ENCODE data around the gene ST3GAL3. TPM values are rescaled to one million over a fixed set of nuclear protein-coding genes. Genes with fewer than 3 reads are reported as not detected.

Gene ST3GAL3
- polyA plus RNA-seq, 1 donor (not counting 4 experiments of a cell fraction or from before 2014, with no cell fraction given): 10.0 TPM

GRCh38 chr1:43770111-43770510, 62.8 kb downstream of the ST3GAL3 start:
- H3K79me2 ChIP-seq (ENCODE audit: control insufficient read depth, insufficient read depth, low read length): no peaks in the 10 kb centered on the region
- no peaks in the 10 kb centered on the region for H3K9me3 ChIP-seq (ENCODE audit: control insufficient read depth, low read depth, low read length)
- dilution Hi-C loops (cut with MboI; ENCODE audit: extremely low pct_ligation_motif_present, low sequenced_read_pairs): no loop called here
- no peaks in the 10 kb centered on the region for H3K27me3 ChIP-seq (ENCODE audit: control insufficient read depth, extremely low read depth, insufficient read depth, low read length)
- FAIRE-seq (no peak), DNase-seq (ENCODE audit: low read depth, low spot score) (no peak)
- TF ChIP-seq EZH2 (IDR thresholded peaks at IDR 0.05; ENCODE audit: low read length): no peak
- TF ChIP-seq, protein P1, sequence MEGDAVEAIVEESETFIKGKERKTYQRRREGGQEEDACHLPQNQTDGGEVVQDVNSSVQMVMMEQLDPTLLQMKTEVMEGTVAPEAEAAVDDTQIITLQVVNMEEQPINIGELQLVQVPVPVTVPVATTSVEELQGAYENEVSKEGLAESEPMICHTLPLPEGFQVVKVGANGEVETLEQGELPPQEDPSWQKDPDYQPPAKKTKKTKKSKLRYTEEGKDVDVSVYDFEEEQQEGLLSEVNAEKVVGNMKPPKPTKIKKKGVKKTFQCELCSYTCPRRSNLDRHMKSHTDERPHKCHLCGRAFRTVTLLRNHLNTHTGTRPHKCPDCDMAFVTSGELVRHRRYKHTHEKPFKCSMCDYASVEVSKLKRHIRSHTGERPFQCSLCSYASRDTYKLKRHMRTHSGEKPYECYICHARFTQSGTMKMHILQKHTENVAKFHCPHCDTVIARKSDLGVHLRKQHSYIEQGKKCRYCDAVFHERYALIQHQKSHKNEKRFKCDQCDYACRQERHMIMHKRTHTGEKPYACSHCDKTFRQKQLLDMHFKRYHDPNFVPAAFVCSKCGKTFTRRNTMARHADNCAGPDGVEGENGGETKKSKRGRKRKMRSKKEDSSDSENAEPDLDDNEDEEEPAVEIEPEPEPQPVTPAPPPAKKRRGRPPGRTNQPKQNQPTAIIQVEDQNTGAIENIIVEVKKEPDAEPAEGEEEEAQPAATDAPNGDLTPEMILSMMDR (optimal IDR thresholded peaks at IDR 0.05 in 1 of 3, IDR thresholded peaks at IDR 0.05 in 1 of 3, conservative IDR thresholded peaks at IDR 0.05 in 1 of 3; ENCODE audit: extremely low read depth in 1 of 3, insufficient read depth in 2 of 3, low read length in 3 of 3): no peak
- no peak overlapping the region for H2AFZ ChIP-seq (ENCODE audit: control insufficient read depth, low read length)
- no peaks in the 10 kb centered on the region for H3K36me3 ChIP-seq (ENCODE audit: control insufficient read depth in 2 of 2, extremely low read depth in 1 of 2, insufficient read depth in 2 of 2, low read length in 2 of 2)
- no peak overlapping the region for H3K27ac ChIP-seq (ENCODE audit: control insufficient read depth, insufficient read depth, low read length)
- peaks cover 47% of the 10 kb centered on the region for H3K4me1 ChIP-seq (ENCODE audit: control insufficient read depth, extremely low read depth, insufficient read depth, low read length)
- no peaks in the 10 kb centered on the region for H3K9me1 ChIP-seq (ENCODE audit: control insufficient read depth, extremely low read depth, insufficient read depth, low read length)
- no peak overlapping the region for H3K9ac ChIP-seq (ENCODE audit: control insufficient read depth, extremely low read depth, insufficient read depth, low read length)
- no peak overlapping the region for H3K4me2 ChIP-seq (ENCODE audit: control insufficient read depth, extremely low read depth, insufficient read depth, low read depth, low read length)
- H3K4me3 ChIP-seq (ENCODE audit: control insufficient read depth in 2 of 3, extremely low read depth in 1 of 3, insufficient read depth in 2 of 3, low read depth in 1 of 3, low read length in 3 of 3): no peak overlapping the region
- H4K20me1 ChIP-seq (ENCODE audit: control insufficient read depth, extremely low read depth, insufficient read depth, low read length): no peaks in the 10 kb centered on the region

DNA sequence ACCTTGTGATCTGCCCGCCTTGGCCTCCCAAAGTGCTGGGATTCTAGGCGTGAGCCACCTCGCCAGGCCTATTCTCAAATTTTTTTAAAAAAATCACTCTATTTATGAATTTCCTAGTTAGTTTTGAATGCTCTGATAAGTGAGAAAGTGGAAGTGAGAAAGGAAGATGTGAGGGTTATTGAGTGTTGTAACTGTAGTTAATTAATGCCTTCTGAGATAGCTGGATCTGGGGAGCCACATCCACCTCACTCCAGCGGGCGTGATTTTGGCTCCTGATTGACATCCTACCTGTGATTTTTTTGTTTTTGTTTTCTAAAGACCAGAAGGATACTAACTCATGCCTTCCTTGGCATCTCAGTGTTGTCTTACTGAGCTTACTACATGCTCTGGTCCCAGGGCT, 65.6 kb downstream of the ST3GAL3 start:
- DNase-seq (ENCODE audit: low read depth, low spot score): no peak
- H3K36me3 ChIP-seq (ENCODE audit: control insufficient read depth in 2 of 2, extremely low read depth in 1 of 2, insufficient read depth in 2 of 2, low read length in 2 of 2): no peaks in the 10 kb centered on the region
- no peaks in the 10 kb centered on the region for H3K9me3 ChIP-seq (ENCODE audit: control insufficient read depth, low read depth, low read length)
- TF ChIP-seq EZH2 (IDR thresholded peaks at IDR 0.05; ENCODE audit: low read length): no peak
- FAIRE-seq: no peak
- no peak overlapping the region for H3K4me3 ChIP-seq (ENCODE audit: control insufficient read depth in 2 of 3, extremely low read depth in 1 of 3, insufficient read depth in 2 of 3, low read depth in 1 of 3, low read length in 3 of 3)
- no peak overlapping the region for H3K4me2 ChIP-seq (ENCODE audit: control insufficient read depth, extremely low read depth, insufficient read depth, low read depth, low read length)
- H3K27ac ChIP-seq (ENCODE audit: control insufficient read depth, insufficient read depth, low read length): no peak overlapping the region
- no peak overlapping the region for H3K9ac ChIP-seq (ENCODE audit: control insufficient read depth, extremely low read depth, insufficient read depth, low read length)
- dilution Hi-C loops (cut with MboI; ENCODE audit: extremely low pct_ligation_motif_present, low sequenced_read_pairs): no loop called here
- no peaks in the 10 kb centered on the region for H3K9me1 ChIP-seq (ENCODE audit: control insufficient read depth, extremely low read depth, insufficient read depth, low read length)
- no peaks in the 10 kb centered on the region for H4K20me1 ChIP-seq (ENCODE audit: control insufficient read depth, extremely low read depth, insufficient read depth, low read length)
- no peaks in the 10 kb centered on the region for H3K79me2 ChIP-seq (ENCODE audit: control insufficient read depth, insufficient read depth, low read length)
- H2AFZ ChIP-seq (ENCODE audit: control insufficient read depth, low read length): no peak overlapping the region
- no peaks in the 10 kb centered on the region for H3K27me3 ChIP-seq (ENCODE audit: control insufficient read depth, extremely low read depth, insufficient read depth, low read length)
- H3K4me1 ChIP-seq (ENCODE audit: control insufficient read depth, extremely low read depth, insufficient read depth, low read length): peaks cover 23% of the 10 kb centered on the region

DNA sequence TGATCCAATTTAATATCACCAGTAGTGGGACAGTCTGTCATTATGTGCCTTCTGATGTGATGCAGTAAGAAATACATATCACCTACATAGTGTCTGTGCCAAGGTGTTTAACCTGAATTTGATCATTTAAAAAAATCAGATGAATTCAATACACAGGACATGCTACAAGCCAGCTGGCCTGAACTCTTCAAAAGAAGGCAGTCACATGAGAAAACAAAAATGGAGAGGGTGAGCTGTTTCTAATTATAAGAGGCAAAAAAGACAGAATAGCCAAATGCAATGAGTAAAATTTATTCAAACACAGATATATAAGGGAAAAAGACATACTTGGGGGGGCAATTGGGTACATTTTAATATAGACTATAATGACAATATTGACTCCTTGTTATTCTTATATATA, 66.5 kb downstream of the ST3GAL3 start:
- H3K9me1 ChIP-seq (ENCODE audit: control insufficient read depth, extremely low read depth, insufficient read depth, low read length): no peaks in the 10 kb centered on the region
- TF ChIP-seq EZH2 (IDR thresholded peaks at IDR 0.05; ENCODE audit: low read length): no peak
- TF ChIP-seq, protein P1 (optimal IDR thresholded peaks at IDR 0.05 in 1 of 3, IDR thresholded peaks at IDR 0.05 in 1 of 3, conservative IDR thresholded peaks at IDR 0.05 in 1 of 3; ENCODE audit: extremely low read depth in 1 of 3, insufficient read depth in 2 of 3, low read length in 3 of 3): no peak
- no peaks in the 10 kb centered on the region for H3K36me3 ChIP-seq (ENCODE audit: control insufficient read depth in 2 of 2, extremely low read depth in 1 of 2, insufficient read depth in 2 of 2, low read length in 2 of 2)
- no peaks in the 10 kb centered on the region for H3K79me2 ChIP-seq (ENCODE audit: control insufficient read depth, insufficient read depth, low read length)
- H4K20me1 ChIP-seq (ENCODE audit: control insufficient read depth, extremely low read depth, insufficient read depth, low read length): no peaks in the 10 kb centered on the region
- FAIRE-seq (no peak), DNase-seq (ENCODE audit: low read depth, low spot score) (no peak)
- dilution Hi-C loops (cut with MboI; ENCODE audit: extremely low pct_ligation_motif_present, low sequenced_read_pairs): no loop called here
- H3K4me2 ChIP-seq (ENCODE audit: control insufficient read depth, extremely low read depth, insufficient read depth, low read depth, low read length): no peak overlapping the region
- H3K27me3 ChIP-seq (ENCODE audit: control insufficient read depth, extremely low read depth, insufficient read depth, low read length): no peaks in the 10 kb centered on the region
- peaks cover 15% of the 10 kb centered on the region for H3K4me1 ChIP-seq (ENCODE audit: control insufficient read depth, extremely low read depth, insufficient read depth, low read length)
- H3K4me3 ChIP-seq (ENCODE audit: control insufficient read depth in 2 of 3, extremely low read depth in 1 of 3, insufficient read depth in 2 of 3, low read depth in 1 of 3, low read length in 3 of 3): no peak overlapping the region
- H3K9ac ChIP-seq (ENCODE audit: control insufficient read depth, extremely low read depth, insufficient read depth, low read length): peak overlapping the region; percentile 35
- no peak overlapping the region for H2AFZ ChIP-seq (ENCODE audit: control insufficient read depth, low read length)
- no peaks in the 10 kb centered on the region for H3K9me3 ChIP-seq (ENCODE audit: control insufficient read depth, low read depth, low read length)
- peak overlapping the region; percentile 68 for H3K27ac ChIP-seq (ENCODE audit: control insufficient read depth, insufficient read depth, low read length)

All from keratinocyte (primary cell).